DMS114 treated with DMSO at 0.1 percent for 48 hours (cell line): ENCODE measurements around the gene FSTL5.

Experiments used
- DNase-seq: peaks from one replicate; lab custom pipeline; 2025; ENCODE audit not compliant: unreplicated experiment; lab: John Stamatoyannopoulos, UW

FSTL5 gene

GRCh38 chr4:161457906-161458305 is 705.9 kb downstream of the FSTL5 start:
- DNase-seq, result no peak

- no peak for DNase-seq
Observed at GRCh38 chr4:161457311-161457710, 706.5 kb downstream of the FSTL5 start.

GRCh38 chr4:161454860-161455259 is 708.9 kb downstream of the FSTL5 start:
- DNase-seq, result no peak

GRCh38 chr4:161448550-161449180 is 715.1 kb downstream of the FSTL5 start:
- no peak for DNase-seq

GRCh38 chr4:161444626-161445025 is 719.2 kb downstream of the FSTL5 start:
- no peak for DNase-seq

GRCh38 chr4:161442921-161443320 is 720.9 kb downstream of the FSTL5 start:
- no peak for DNase-seq

GRCh38 chr4:161438096-161438495 is 725.7 kb downstream of the FSTL5 start:
- no peak for DNase-seq

GRCh38 chr4:161428180-161428965 is 735.4 kb downstream of the FSTL5 start:
- DNase-seq, result no peak

GRCh38 chr4:161419822-161420221 is 744.0 kb downstream of the FSTL5 start:
- DNase-seq, result no peak

GRCh38 chr4:161411901-161412300 is 751.9 kb downstream of the FSTL5 start:
- DNase-seq, result no peak

GRCh38 chr4:161404346-161405110 is 759.3 kb downstream of the FSTL5 start:
- DNase-seq, result no peak

- no peak for DNase-seq
Observed at GRCh38 chr4:161403781-161404180, 760.0 kb downstream of the FSTL5 start.

GRCh38 chr4:161393602-161394001 is 770.2 kb downstream of the FSTL5 start:
- DNase-seq, result no peak

GRCh38 chr4:161382655-161383054 is 781.1 kb downstream of the FSTL5 start:
- no peak for DNase-seq

GRCh38 chr4:161376275-161376674 is 787.5 kb downstream of the FSTL5 start:
- DNase-seq, result no peak

GRCh38 chr4:161364681-161365080 is 799.1 kb downstream of the FSTL5 start:
- no peak for DNase-seq

GRCh38 chr4:161360982-161361381 is 802.8 kb downstream of the FSTL5 start:
- no peak for DNase-seq

- no peak for DNase-seq
Observed at GRCh38 chr4:161359491-161359890, 804.3 kb downstream of the FSTL5 start.

- no peak for DNase-seq
Observed at GRCh38 chr4:161356351-161356750, 807.4 kb downstream of the FSTL5 start.

- DNase-seq, result no peak
Observed at GRCh38 chr4:161350946-161351345, 812.9 kb downstream of the FSTL5 start.

- no peak for DNase-seq
Observed at GRCh38 chr4:161345741-161346140, 818.1 kb downstream of the FSTL5 start.

- no peak for DNase-seq
Observed at GRCh38 chr4:161343569-161343950, 820.2 kb downstream of the FSTL5 start.
